Measurements from ENCODE around the gene PLA2G2C. TPM values are rescaled to one million over a fixed set of nuclear protein-coding genes. Genes with fewer than 3 reads are reported as not detected.

PLA2G2C gene
- total and polyA plus RNA-seq, 2 of the 8 experiments (the other 6 are each of a cell fraction or from before 2014, with no cell fraction given) = not detected

DNA sequence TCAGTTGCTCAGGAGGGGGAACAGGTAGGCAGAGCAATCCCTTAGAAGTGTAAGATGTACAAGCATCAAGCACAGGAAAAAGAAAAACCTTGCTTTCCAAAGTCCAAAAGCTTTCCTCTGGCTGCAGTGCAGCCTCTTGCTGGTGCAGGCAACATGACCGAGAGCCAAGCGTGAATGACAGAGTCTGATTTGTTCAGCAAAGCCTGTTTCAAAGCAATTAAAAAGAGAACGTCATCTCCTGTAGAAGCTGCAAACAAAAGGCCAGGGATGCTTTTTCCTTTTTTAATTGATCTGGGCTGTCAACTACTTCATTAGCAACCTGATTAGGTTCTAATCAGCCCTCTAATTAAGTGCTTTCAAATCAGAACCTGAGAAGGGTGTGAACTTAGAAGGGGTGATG, 38.2 kb upstream of the PLA2G2C start:
- Histone ChIP-seq H3K4me1 (replicated peaks in 1 of 4; ENCODE audit: control insufficient read depth in 3 of 4, insufficient read depth in 4 of 4, low read length in 3 of 4) (no peaks in the 10 kb centered on the region), H3K4ac (replicated peaks; ENCODE audit: insufficient read length, low read depth, low read length) (no peak overlapping the region), H3K79me2 (ENCODE audit: control insufficient read depth in 1 of 2, insufficient read depth in 2 of 2, low read length in 2 of 2) (no peaks in the 10 kb centered on the region), H3K9me3 (ENCODE audit: insufficient read depth in 2 of 2, low read depth in 1 of 2, low read length in 1 of 2) (no peaks in the 10 kb centered on the region), H2BK12ac (ENCODE audit: low read depth, low read length) (no peak overlapping the region), H3K4me2 (ENCODE audit: insufficient read depth in 1 of 2, low read depth in 2 of 2, low read length in 2 of 2) (no peak overlapping the region), H4K5ac (ENCODE audit: insufficient read length, low read depth, low read length) (no peak overlapping the region), H3K23ac (ENCODE audit: insufficient read length) (no peak overlapping the region), H2BK15ac (ENCODE audit: low read length) (no peak overlapping the region), H3K18ac (ENCODE audit: extremely low read depth, low read length) (no peak overlapping the region), H2BK5ac (ENCODE audit: low read depth, low read length) (no peak overlapping the region), H4K91ac (replicated peaks; ENCODE audit: insufficient read length, low read length) (no peak overlapping the region), H2AK5ac (ENCODE audit: low read depth, low read length) (no peak overlapping the region), H3K79me1 (ENCODE audit: low read depth, low read length) (no peaks in the 10 kb centered on the region), H3K56ac (replicated peaks; ENCODE audit: insufficient read length, low read depth, low read length) (no peak overlapping the region), H2BK20ac (ENCODE audit: low read length) (no peak overlapping the region), H3K27me3 (replicated peaks in 1 of 4; ENCODE audit: control insufficient read depth in 3 of 4, extremely low read depth in 1 of 4, insufficient read depth in 3 of 4, low read length in 3 of 4) (peaks cover 0 to 7% (median 5%) of the 10 kb centered on the region in 4 experiments; a peak in 3 of 7 replicates), H3K9ac (replicated peaks in 1 of 4; ENCODE audit: extremely low read depth in 1 of 4, low read depth in 3 of 4, low read length in 3 of 4) (no peak overlapping the region), H2BK120ac (replicated peaks; ENCODE audit: low read depth, low read length) (no peak overlapping the region), H2AFZ (ENCODE audit: low read length) (no peak overlapping the region), H3K27ac (ENCODE audit: low read depth, low read length) (no peak overlapping the region), H3K36me3 (ENCODE audit: control insufficient read depth in 2 of 4, insufficient read depth in 4 of 4, low read length in 3 of 4) (no peaks in the 10 kb centered on the region), H4K8ac (ENCODE audit: extremely low read depth, insufficient read depth, low read length) (no peak overlapping the region), H4K20me1 (replicated peaks in 1 of 2; ENCODE audit: control insufficient read depth in 1 of 2, insufficient read depth in 2 of 2, low read length in 2 of 2) (no peaks in the 10 kb centered on the region), H3K4me3 (ENCODE audit: extremely low read depth in 1 of 4, insufficient read depth in 2 of 4, low read depth in 3 of 4, low read length in 4 of 4) (no peak overlapping the region), H3K23me2 (ENCODE audit: low read depth, low read length) (no peaks in the 10 kb centered on the region; the same call in 1 of the 2 replicates), H3K14ac (ENCODE audit: insufficient read length) (no peak overlapping the region)
- 64% methylated on average over 3 of the region's 3 CpGs; no CpG with 5 or more reads in 1 of the 2 experiments for WGBS, 2 experiments (ENCODE audit: extremely low coverage in 1 of 2, insufficient coverage in 1 of 2, insufficient read length in 1 of 2, insufficient replicate concordance in 2 of 2, low coverage in 1 of 2, low lambda C conversion rate in 2 of 2, missing lambda C conversion rate in 1 of 2)
- ChIA-PET POLR2A (ENCODE audit: partially characterized antibody) (no interaction called here), CTCF (ENCODE audit: partially characterized antibody) (interaction anchor here (0.6 to 1.3 kb wide), 5 partner anchors 10 to 120 kb away, joined by 3 read pairs; no protein-coding TSS in a partner anchor)
- no peak for TF ChIP-seq TCF12 (IDR thresholded peaks at IDR 0.05; ENCODE audit: low read depth, low read length)
- TF ChIP-seq CHD2 (IDR thresholded peaks at IDR 0.05; ENCODE audit: low read length) = no peak
- TF ChIP-seq, protein P1, sequence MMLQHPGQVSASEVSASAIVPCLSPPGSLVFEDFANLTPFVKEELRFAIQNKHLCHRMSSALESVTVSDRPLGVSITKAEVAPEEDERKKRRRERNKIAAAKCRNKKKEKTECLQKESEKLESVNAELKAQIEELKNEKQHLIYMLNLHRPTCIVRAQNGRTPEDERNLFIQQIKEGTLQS (IDR thresholded peaks at IDR 0.05; ENCODE audit: insufficient read depth, low read depth, low read length) = no peak
- TF ChIP-seq RXRA (IDR thresholded peaks at IDR 0.05; ENCODE audit: insufficient read depth, low read depth, low read length) = no peak
- no peak for TF ChIP-seq SIRT6 (IDR thresholded peaks at IDR 0.05; ENCODE audit: low read length)
- no peak for TF ChIP-seq ZNF274 (IDR thresholded peaks at IDR 0.05; ENCODE audit: borderline replicate concordance, extremely low read depth, low read length)
- TF ChIP-seq PHF8 (conservative IDR thresholded peaks at IDR 0.05; ENCODE audit: low read depth, low read length) = no peak
- DNase-seq (ENCODE audit: low read depth in 1 of 2, low spot score in 2 of 2) (no peak), FAIRE-seq (no peak)

Measured in H1 (cell line).